H1 (cell line): ENCODE measurements around the gene HERC5. TPM values are rescaled to one million over a fixed set of nuclear protein-coding genes. Genes with fewer than 3 reads are reported as not detected.

ENCODE experiments used
- CTCF ChIA-PET: fragments of 300-600 bp; sonication (Branson Sonifier 250); formaldehyde crosslinking; loops from one replicate; lab custom pipeline; 2021; ENCODE audit not compliant: partially characterized antibody; lab: Charles Lee
- POLR2A ChIA-PET: fragments of 300-600 bp; sonication (Branson Sonifier 250); formaldehyde crosslinking; loops from one replicate; lab custom pipeline; 2021; ENCODE audit warnings: inconsistent platforms; ENCODE audit not compliant: partially characterized antibody; lab: Charles Lee
- DNase-seq, 2 experiments: peaks; one replicate each; pipeline versions ENCODE4 v3.0.0 to v3.0.0-alpha.2; 2010 to 2022; ENCODE audit warnings: low spot score in 2 of 2, low read depth in 1 of 2, mixed read lengths in 1 of 2
- FAIRE-seq: peaks from 2 replicates; lab custom pipeline; 2011; peaks lifted over from hg19 to GRCh38; lab: Jason Lieb, UNC
- H2AFZ ChIP-seq: 2 replicates; pipeline ENCODE4 v1.8.1; 2012; ENCODE audit warnings: low read length, inconsistent platforms
- H2AK5ac ChIP-seq: 2 replicates; pipeline ENCODE4 v1.6.1; 2013; ENCODE audit warnings: low read depth, low read length
- H2BK120ac ChIP-seq: replicated peaks from 2 replicates; pipeline ENCODE3; 2013; ENCODE audit warnings: low read depth, low read length, inconsistent platforms
- H2BK12ac ChIP-seq: 2 replicates; pipeline ENCODE4 v1.6.1; 2013; ENCODE audit warnings: low read depth, low read length
- H2BK15ac ChIP-seq: 2 replicates; pipeline ENCODE4 v1.6.1; 2013; ENCODE audit warnings: low read length
- H2BK20ac ChIP-seq: 2 replicates; pipeline ENCODE4 v1.6.1; 2013; ENCODE audit warnings: low read length
- H2BK5ac ChIP-seq: 2 replicates; pipeline ENCODE4 v1.6.1; 2013; ENCODE audit warnings: low read depth, low read length
- H3K14ac ChIP-seq: 2 replicates; pipeline ENCODE4 v1.6.1; 2013; ENCODE audit warnings: inconsistent platforms; ENCODE audit not compliant: insufficient read length
- H3K18ac ChIP-seq: 2 replicates; pipeline ENCODE4 v1.6.1; 2013; ENCODE audit warnings: low read length; ENCODE audit errors: extremely low read depth
- H3K23ac ChIP-seq: 2 replicates; pipeline ENCODE4 v1.6.1; 2013; ENCODE audit warnings: inconsistent platforms; ENCODE audit not compliant: insufficient read length
- H3K23me2 ChIP-seq: 2 replicates; pipeline ENCODE4 v1.6.1; 2013; ENCODE audit warnings: low read depth, low read length
- H3K27ac ChIP-seq: 2 replicates; pipeline ENCODE4 v1.6.1; 2011; ENCODE audit warnings: low read depth, low read length, inconsistent platforms
- H3K27me3 ChIP-seq, 4 experiments: replicated peaks in 1 of 4; 1 replicate in 1 of 4; 2 replicates in 3 of 4; pipeline versions ENCODE4 v1.6.1 to v1.8.1; 2011 to 2013; ENCODE audit warnings: low read length in 3 of 4, mild to moderate bottlenecking in 3 of 4, inconsistent platforms in 2 of 4, mixed read lengths in 2 of 4, moderate library complexity in 1 of 4; ENCODE audit not compliant: control insufficient read depth in 3 of 4, insufficient read depth in 3 of 4; ENCODE audit errors: extremely low read depth in 1 of 4
- H3K36me3 ChIP-seq, 4 experiments: 2 replicates each; pipeline versions ENCODE4 v1.6.1 to v1.8.1; 2011 to 2013; ENCODE audit warnings: mild to moderate bottlenecking in 4 of 4, low read length in 3 of 4, moderate library complexity in 2 of 4, control low read depth in 1 of 4, inconsistent platforms in 1 of 4; ENCODE audit not compliant: insufficient read depth in 4 of 4, control insufficient read depth in 2 of 4
- H3K4ac ChIP-seq: replicated peaks from 2 replicates; pipeline ENCODE3; 2013; ENCODE audit warnings: low read length, low read depth, mixed read lengths, inconsistent platforms; ENCODE audit not compliant: insufficient read length
- H3K4me1 ChIP-seq, 4 experiments: replicated peaks in 1 of 4; 1 replicate in 1 of 4; 2 replicates in 3 of 4; pipeline versions ENCODE4 v1.6.1 to v1.8.1; 2011 to 2013; ENCODE audit warnings: low read length in 3 of 4, inconsistent platforms in 2 of 4, mixed read lengths in 1 of 4; ENCODE audit not compliant: insufficient read depth in 4 of 4, control insufficient read depth in 3 of 4
- H3K4me2 ChIP-seq, 2 experiments: 2 replicates each; pipeline versions ENCODE4 v1.6.1 to v1.8.1; 2011 to 2013; ENCODE audit warnings: low read depth in 2 of 2, low read length in 2 of 2, control low read depth in 1 of 2, inconsistent platforms in 1 of 2, mild to moderate bottlenecking in 1 of 2; ENCODE audit not compliant: insufficient read depth in 1 of 2
- H3K4me3 ChIP-seq, 4 experiments: fragments of 200-600, 300-600 bp in 1 of 4; sonication (generic), shearing (Covaris generic), sonication (Bioruptor Twin) in 1 of 4; 2 replicates each; pipeline versions ENCODE4 v1.5.1 to v1.8.1; 2011 to 2016; ENCODE audit warnings: low read length in 4 of 4, low read depth in 3 of 4, control low read depth in 2 of 4, inconsistent platforms in 2 of 4, mild to moderate bottlenecking in 2 of 4, mixed read lengths in 1 of 4, moderate library complexity in 1 of 4; ENCODE audit not compliant: insufficient read depth in 2 of 4; ENCODE audit errors: extremely low read depth in 1 of 4
- H3K56ac ChIP-seq: replicated peaks from 2 replicates; pipeline ENCODE3; 2013; ENCODE audit warnings: low read depth, mild to moderate bottlenecking, mixed read lengths, low read length, inconsistent platforms; ENCODE audit not compliant: insufficient read length
- H3K79me1 ChIP-seq: 2 replicates; pipeline ENCODE4 v1.6.1; 2013; ENCODE audit warnings: low read depth, low read length, control low read depth
- H3K79me2 ChIP-seq, 2 experiments: 2 replicates each; pipeline versions ENCODE4 v1.6.1 to v1.8.1; 2012 to 2013; ENCODE audit warnings: low read length in 2 of 2, mild to moderate bottlenecking in 2 of 2, inconsistent platforms in 1 of 2; ENCODE audit not compliant: insufficient read depth in 2 of 2, control insufficient read depth in 1 of 2
- H3K9ac ChIP-seq, 4 experiments: replicated peaks in 1 of 4; 1 replicate in 1 of 4; 2 replicates in 3 of 4; pipeline versions ENCODE4 v1.6.1 to v1.8.1; 2011 to 2013; ENCODE audit warnings: low read depth in 3 of 4, low read length in 3 of 4, control low read depth in 2 of 4, mild to moderate bottlenecking in 2 of 4, moderate library complexity in 2 of 4, inconsistent platforms in 1 of 4; ENCODE audit errors: extremely low read depth in 1 of 4
- H3K9me3 ChIP-seq, 2 experiments: 2 replicates each; pipeline versions ENCODE4 v1.6.1 to v1.8.1; 2012 to 2013; ENCODE audit warnings: mild to moderate bottlenecking in 2 of 2, moderate library complexity in 2 of 2, control low read depth in 1 of 2, inconsistent platforms in 1 of 2, low read depth in 1 of 2, low read length in 1 of 2, mixed read lengths in 1 of 2; ENCODE audit not compliant: insufficient read depth in 2 of 2
- H4K20me1 ChIP-seq, 2 experiments: replicated peaks in 1 of 2; 2 replicates each; pipeline versions ENCODE3 to v1.8.1; 2011 to 2013; ENCODE audit warnings: inconsistent platforms in 2 of 2, low read length in 2 of 2, mild to moderate bottlenecking in 1 of 2; ENCODE audit not compliant: insufficient read depth in 2 of 2, control insufficient read depth in 1 of 2
- H4K5ac ChIP-seq: 2 replicates; pipeline ENCODE4 v1.6.1; 2013; ENCODE audit warnings: low read length, low read depth, mixed read lengths, inconsistent platforms; ENCODE audit not compliant: insufficient read length
- H4K8ac ChIP-seq: 2 replicates; pipeline ENCODE4 v1.8.0; 2013; ENCODE audit warnings: mild to moderate bottlenecking, moderate library complexity, low read length, inconsistent platforms; ENCODE audit not compliant: insufficient read depth; ENCODE audit errors: extremely low read depth
- H4K91ac ChIP-seq: replicated peaks from 2 replicates; pipeline ENCODE3; 2013; ENCODE audit warnings: low read length, mixed read lengths, inconsistent platforms; ENCODE audit not compliant: insufficient read length
- BACH1 ChIP-seq: IDR thresholded peaks from 2 replicates; pipeline ENCODE4 v1.6.1; 2012; ENCODE audit warnings: low read length, improper control_type of control experiment
- BRCA1 ChIP-seq: IDR thresholded peaks from 2 replicates; pipeline ENCODE4 v1.6.1; 2012; ENCODE audit warnings: low read depth, low read length, improper control_type of control experiment
- CBX5 ChIP-seq: fragments of 300-800, 300-1000 bp; sonication (generic); IDR thresholded peaks from 2 replicates; pipeline ENCODE4 v1.7.1; 2016; ENCODE audit warnings: antibody characterized with exemption, low read length, low read depth
- CBX8 ChIP-seq: fragments of 300-800, 300-1000 bp; sonication (generic); IDR thresholded peaks from 2 replicates; pipeline ENCODE4 v1.7.1; 2016; ENCODE audit warnings: low read depth, low read length, borderline replicate concordance
- CEBPB ChIP-seq: IDR thresholded peaks from 2 replicates; pipeline ENCODE4 v1.6.1; 2012; ENCODE audit warnings: low read depth, low read length
- EP300 ChIP-seq, 2 experiments: IDR thresholded peaks; 1 replicate in 1 of 2; 2 replicates in 1 of 2; pipeline ENCODE4 v1.6.1; 2011 to 2012; ENCODE audit warnings: low read depth in 2 of 2, low read length in 2 of 2, mild to moderate bottlenecking in 2 of 2, borderline replicate concordance in 1 of 2, inconsistent platforms in 1 of 2, moderate library complexity in 1 of 2
- FOSL1 ChIP-seq: IDR thresholded peaks from 2 replicates; pipeline ENCODE4 v1.6.1; 2011; ENCODE audit warnings: mild to moderate bottlenecking, low read depth, low read length, moderate library complexity; ENCODE audit not compliant: insufficient read depth
- HDAC2 ChIP-seq, 2 experiments: fragments of 300-600 bp in 1 of 2; sonication (generic) in 1 of 2; IDR thresholded peaks; 2 replicates each; pipeline ENCODE4 v1.6.1; 2011 to 2012; ENCODE audit warnings: low read depth in 2 of 2, low read length in 2 of 2, mild to moderate bottlenecking in 2 of 2, moderate library complexity in 2 of 2, borderline replicate concordance in 1 of 2, inconsistent platforms in 1 of 2
- NRF1 ChIP-seq: IDR thresholded peaks from 2 replicates; pipeline ENCODE4 v1.6.1; 2011; ENCODE audit warnings: mild to moderate bottlenecking, low read depth, low read length, improper control_type of control experiment
- RBBP5 ChIP-seq: IDR thresholded peaks from 2 replicates; pipeline ENCODE4 v1.7.1; 2012; ENCODE audit warnings: low read depth, mild to moderate bottlenecking, inconsistent platforms, low read length, moderate library complexity, borderline replicate concordance
- SIX5 ChIP-seq: IDR thresholded peaks from 2 replicates; pipeline ENCODE4 v1.6.1; 2011; ENCODE audit warnings: mild to moderate bottlenecking, low read depth, low read length
- TCF12 ChIP-seq: IDR thresholded peaks from 2 replicates; pipeline ENCODE4 v1.6.1; 2011; ENCODE audit warnings: low read depth, mild to moderate bottlenecking, low read length
- WGBS, 2 experiments: shearing (Covaris generic) in 1 of 2; methylation state at CpG; one replicate each; pipeline versions ENCODE4 v1.1.6 to v1.1.7; 2013 to 2015; ENCODE audit warnings: low lambda C conversion rate in 2 of 2, mixed read lengths in 2 of 2, inconsistent platforms in 1 of 2, low coverage in 1 of 2, missing lambda C conversion rate in 1 of 2; ENCODE audit not compliant: insufficient replicate concordance in 2 of 2, insufficient coverage in 1 of 2, insufficient read length in 1 of 2; ENCODE audit errors: extremely low coverage in 1 of 2, missing lambda C conversion rate in 1 of 2; 5-methylcytosine and 5-hydroxymethylcytosine counted together
- polyA plus RNA-seq, 7 experiments: library from polyadenylated mRNA; depleted of rRNA in 3 of 7; stranded (reverse) in 5 of 7; unstranded in 2 of 7; fragments of >200 nt in 5 of 7; fragments of 200-250 nt in 2 of 7; gene quantifications; 1 replicate in 5 of 7; 2 replicates in 1 of 7; 4 replicates in 1 of 7; pipeline versions ENCODE4 v1.2.1 to v1.2.3, GENCODE V29; 2011 to 2013; ENCODE audit warnings: missing spikeins in 2 of 7, mixed read lengths in 2 of 7
- total RNA-seq: library from RNA; stranded (reverse); fragmentation: NEBNext Ultra II Directional; extraction: Animal tissue kit (Norgen Biotek cat#: 25700); gene quantifications from 2 replicates; pipeline ENCODE4 v1.2.1, GENCODE V29; 2021
- TF ChIP-seq, protein P1 (sequence below): IDR thresholded peaks from 2 replicates; pipeline ENCODE4 v1.6.1; 2011; ENCODE audit warnings: low read length, improper control_type of control experiment

Gene HERC5
- total and polyA plus RNA-seq, 2 of the 8 experiments (the other 6 are each of a cell fraction or from before 2014, with no cell fraction given) = 6.6 to 20.7 TPM

DNA sequence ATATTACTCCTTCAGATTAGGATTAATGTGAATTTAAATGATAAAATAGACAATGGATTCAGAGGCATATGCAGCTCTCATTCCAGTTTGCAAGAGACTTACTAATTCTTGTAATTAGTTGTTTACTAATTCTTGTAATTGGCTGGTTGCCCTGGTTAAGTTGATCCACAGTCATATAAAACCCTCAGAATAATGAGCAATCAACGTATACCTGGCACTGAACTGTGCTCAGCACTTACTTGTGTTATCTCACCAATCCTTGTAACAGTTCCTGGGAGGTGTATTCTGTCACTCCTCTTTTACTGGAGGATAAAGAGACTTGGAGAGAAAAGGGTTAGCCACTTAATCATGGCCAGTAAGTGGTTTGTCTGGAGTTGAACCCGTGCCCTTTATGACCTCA, 10.5 kb downstream of the HERC5 start:
- Histone ChIP-seq H4K20me1 (no peaks in the 10 kb centered on the region), H3K23ac (no peak overlapping the region), H2BK15ac (no peak overlapping the region), H3K79me1 (no peaks in the 10 kb centered on the region; the same call in 1 of the 2 replicates), H4K8ac (no peak overlapping the region), H2BK12ac (no peak overlapping the region), H3K4ac (no peak overlapping the region), H2BK120ac (no peak overlapping the region), H2BK5ac (no peak overlapping the region), H3K9me3 (no peaks in the 10 kb centered on the region), H2AK5ac (no peak overlapping the region), H4K5ac (no peak overlapping the region), H3K79me2 (no peaks in the 10 kb centered on the region), H3K36me3 (peaks cover 0 to 27% (median 7%) of the 10 kb centered on the region in 4 experiments; a peak in 4 of 8 replicates), H2AFZ (no peak overlapping the region), H3K56ac (no peak overlapping the region), H3K4me2 (no peak overlapping the region), H4K91ac (no peak overlapping the region), H2BK20ac (no peak overlapping the region), H3K14ac (no peak overlapping the region), H3K18ac (no peak overlapping the region), H3K27ac (no peak overlapping the region), H3K23me2 (no peaks in the 10 kb centered on the region), H3K4me3 (no peak overlapping the region), H3K9ac (no peak overlapping the region), H3K27me3 (no peaks in the 10 kb centered on the region), H3K4me1 (peaks cover 0 to 4% (median 1%) of the 10 kb centered on the region in 4 experiments; a peak in 2 of 7 replicates)
- no peak for DNase-seq
- no peak for FAIRE-seq
- 90% methylated on average over 2 of the region's 2 CpGs; no CpG with 5 or more reads in 1 of the 2 experiments for WGBS, 2 experiments
- CTCF ChIA-PET = interaction anchor here (0.7 to 1.3 kb wide), 2 partner anchors 11 to 98 kb away, joined by 3 read pairs; partner anchors contain the start of gene HERC5
- POLR2A ChIA-PET = no interaction called here
- TF ChIP-seq CBX5 (no peak), SIX5 (no peak), RBBP5 (no peak), FOSL1 (no peak), CBX8 (no peak), TCF12 (no peak), CEBPB (no peak), EP300 (IDR thresholded peaks at IDR 0.05; ENCODE audit: borderline replicate concordance in 1 of 2, low read depth in 2 of 2, low read length in 2 of 2) (no peak), BACH1 (no peak), NRF1 (no peak), BRCA1 (no peak), HDAC2 (IDR thresholded peaks at IDR 0.05; ENCODE audit: borderline replicate concordance in 1 of 2, low read depth in 2 of 2, low read length in 2 of 2) (no peak)
- TF ChIP-seq, protein P1, sequence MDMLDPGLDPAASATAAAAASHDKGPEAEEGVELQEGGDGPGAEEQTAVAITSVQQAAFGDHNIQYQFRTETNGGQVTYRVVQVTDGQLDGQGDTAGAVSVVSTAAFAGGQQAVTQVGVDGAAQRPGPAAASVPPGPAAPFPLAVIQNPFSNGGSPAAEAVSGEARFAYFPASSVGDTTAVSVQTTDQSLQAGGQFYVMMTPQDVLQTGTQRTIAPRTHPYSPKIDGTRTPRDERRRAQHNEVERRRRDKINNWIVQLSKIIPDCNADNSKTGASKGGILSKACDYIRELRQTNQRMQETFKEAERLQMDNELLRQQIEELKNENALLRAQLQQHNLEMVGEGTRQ = no peak
